Thyroid gland (tissue), 4 donors: ENCODE data around the gene BMPR1B.

Experiments
- CTCF ChIP-seq, 6 experiments: fragments of 200-600 bp in 3 of 6; fragments of 450-650 bp in 3 of 6; sonication (generic) in 3 of 6; IDR thresholded peaks; one replicate each; pipeline ENCODE4 v1.5.1; 2016 to 2019; ENCODE audit warnings: antibody characterized with exemption in 6 of 6, mild to moderate bottlenecking in 2 of 6, inconsistent platforms in 1 of 6, moderate library complexity in 1 of 6
- POLR2A ChIP-seq, 2 donors: fragments of 450-650 bp; IDR thresholded peaks; one replicate each; pipeline ENCODE4 v1.6.1; 2017; ENCODE audit warnings: antibody characterized with exemption in 2 of 2, mild to moderate bottlenecking in 2 of 2, moderate library complexity in 1 of 2

GRCh38 chr4:94880956-94881355, 123.2 kb downstream of the BMPR1B start:
- no peak for TF ChIP-seq CTCF (IDR thresholded peaks at IDR 0.05)
- TF ChIP-seq POLR2A (IDR thresholded peaks at IDR 0.05) = no peak
